ENCODE data around the gene DISP3.
"Not testable (repeated sequence)": the region's sequence is repeated elsewhere in the genome, so short reads cannot be mapped to it uniquely, and the experiment has no call there.

Gene DISP3

DNA sequence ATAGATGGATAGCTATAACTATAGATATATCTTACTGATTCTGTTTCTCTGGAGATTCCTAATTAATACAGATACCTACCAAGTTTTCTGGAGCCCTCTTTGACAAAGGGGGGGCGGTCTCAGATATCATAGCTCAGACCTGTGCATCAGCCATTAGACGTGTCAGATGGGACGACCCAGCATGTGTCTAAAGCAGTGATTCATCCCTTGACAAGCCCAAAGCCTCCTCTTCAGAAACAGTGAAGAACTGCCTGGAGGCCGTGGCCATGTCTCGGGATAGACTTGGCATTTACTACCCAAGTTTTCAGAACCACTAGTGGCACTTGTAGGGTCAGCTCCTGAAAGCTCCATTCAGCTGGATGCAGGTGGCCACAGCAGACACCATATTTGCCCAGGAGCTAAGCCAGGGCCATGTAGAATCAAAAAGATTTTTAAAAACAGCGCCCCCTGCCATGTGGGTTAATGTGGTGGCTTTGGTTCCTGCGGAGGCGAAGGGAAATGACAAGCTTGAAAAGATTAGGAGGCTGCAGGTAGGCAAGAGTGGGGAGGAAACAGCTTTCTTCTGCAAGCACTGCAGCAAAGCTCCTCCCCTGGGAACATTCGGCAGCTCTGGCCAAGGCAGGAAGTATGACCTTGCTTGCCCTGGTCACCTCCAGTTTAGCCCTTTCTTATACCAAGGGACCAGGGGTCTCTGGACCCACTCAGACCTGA is 93.1 kb downstream of the DISP3 start:
- in situ Hi-C loops (cut with MboI; ENCODE audit: low sequenced_read_pairs) = no loop called here

DNA sequence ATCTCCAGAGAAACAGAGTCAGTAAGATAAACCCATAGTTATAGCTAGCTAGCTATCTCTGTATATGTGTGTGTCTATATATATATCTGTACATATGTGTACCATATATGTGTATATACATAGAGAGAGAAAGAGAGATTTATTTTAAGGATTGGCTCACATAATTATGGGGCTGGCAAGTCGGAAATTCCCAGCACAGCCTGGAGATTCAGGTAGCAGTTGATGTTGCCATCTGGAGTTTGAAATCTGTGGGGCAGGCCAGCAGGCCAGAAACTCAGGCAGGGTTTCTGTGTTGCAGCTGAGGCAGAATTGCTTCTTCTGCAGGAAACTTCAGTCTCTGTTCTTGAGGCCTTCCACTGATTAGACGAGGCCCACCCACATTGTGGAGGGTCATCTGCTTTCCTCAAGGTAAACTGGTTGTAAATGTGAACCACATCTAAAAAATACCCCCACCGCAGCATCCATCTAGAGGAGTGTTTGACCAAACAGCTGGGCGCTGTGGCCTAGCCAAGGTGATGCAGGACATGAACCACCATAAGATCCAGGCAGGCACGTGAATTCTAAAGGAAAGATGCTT is 94.2 kb downstream of the DISP3 start:
- in situ Hi-C loops (cut with MboI; ENCODE audit: low sequenced_read_pairs) = no loop called here

DNA sequence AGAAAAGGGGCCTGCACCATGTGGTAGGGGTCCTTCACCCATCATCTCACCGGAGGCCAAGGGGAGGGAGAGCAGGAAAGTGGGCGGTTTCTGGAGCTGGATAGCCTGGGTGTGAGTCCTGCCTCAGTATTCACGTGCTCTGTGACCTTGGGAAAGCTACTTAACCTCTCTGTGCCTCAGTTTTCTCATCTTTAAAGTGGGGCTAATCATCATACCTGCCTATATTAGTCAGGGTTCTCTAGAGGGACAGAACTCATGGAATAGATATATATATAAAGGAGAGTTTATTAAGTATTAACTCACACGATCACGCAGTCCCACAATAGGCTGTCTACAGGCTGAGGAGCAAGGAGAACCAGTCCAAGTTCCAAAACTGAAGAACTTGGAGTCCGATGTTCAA is 96.6 kb downstream of the DISP3 start:
- in situ Hi-C loops (cut with MboI; ENCODE audit: low sequenced_read_pairs) = no loop called here

DNA sequence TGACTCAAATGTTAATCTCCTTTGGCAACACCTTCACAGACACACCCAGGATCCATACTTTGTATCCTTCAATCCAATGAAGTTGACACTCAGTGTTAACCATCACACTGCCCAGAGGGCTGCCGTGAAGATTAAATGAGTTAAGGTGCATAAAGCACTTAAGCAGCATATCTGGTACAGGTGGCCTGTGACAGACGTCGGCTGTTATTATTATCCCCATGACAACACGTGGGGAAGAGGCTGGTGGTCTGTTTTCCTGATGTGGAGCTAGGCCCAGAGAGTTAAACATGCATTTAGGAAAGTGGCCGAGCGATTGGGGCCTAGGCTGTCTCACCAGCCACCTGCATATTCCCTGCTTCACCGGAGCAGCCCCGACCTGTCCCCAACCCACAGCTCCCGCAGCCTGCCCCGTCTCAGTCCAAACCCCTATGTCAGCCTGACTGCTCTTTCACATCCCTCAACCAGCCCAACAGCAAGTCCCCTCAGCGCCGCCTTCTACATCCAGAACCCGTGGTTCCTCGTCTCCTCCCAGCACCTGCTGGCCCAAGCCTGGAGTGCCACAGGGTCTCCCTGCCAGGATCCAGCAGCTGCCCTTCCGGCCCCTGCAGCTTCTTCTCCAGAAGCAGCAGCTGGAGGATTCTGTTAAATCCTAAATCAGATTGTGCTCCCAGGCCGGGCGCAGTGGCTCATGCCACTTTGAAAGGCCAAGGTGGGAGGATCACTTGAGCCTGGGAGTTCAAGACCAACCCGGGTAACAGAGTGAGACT is 97.3 kb downstream of the DISP3 start:
- in situ Hi-C loops (cut with MboI; ENCODE audit: low sequenced_read_pairs) = no loop called here

DNA sequence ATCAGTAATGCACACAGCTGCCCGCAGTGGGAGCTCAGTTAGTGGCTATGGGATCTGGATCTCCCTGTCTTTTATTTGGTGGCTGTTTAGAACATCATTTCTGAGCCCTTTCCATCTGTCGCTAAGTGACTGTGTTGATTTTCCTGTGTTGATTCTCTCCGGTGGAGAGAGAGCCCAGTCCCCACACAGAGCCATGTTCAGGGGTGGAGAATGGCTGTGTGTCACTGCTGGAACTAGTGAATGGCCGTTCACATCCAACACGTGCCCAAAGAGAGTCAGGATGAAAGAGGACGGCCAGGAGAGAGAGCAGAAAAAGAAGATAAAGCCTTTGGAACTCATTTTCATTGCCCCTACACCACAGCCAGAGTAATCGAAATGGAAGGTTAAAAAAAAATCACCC is 99.0 kb downstream of the DISP3 start:
- in situ Hi-C loops (cut with MboI; ENCODE audit: low sequenced_read_pairs) = no loop called here

GRCh38 chr1:11579506-11579905 is 100.6 kb downstream of the DISP3 start:
- in situ Hi-C loops (cut with MboI; ENCODE audit: low sequenced_read_pairs) = no loop called here

- in situ Hi-C loops (cut with MboI; ENCODE audit: low sequenced_read_pairs) = not testable (repeated sequence)
Observed at GRCh38 chr1:11580049-11580448, 101.1 kb downstream of the DISP3 start.

DNA sequence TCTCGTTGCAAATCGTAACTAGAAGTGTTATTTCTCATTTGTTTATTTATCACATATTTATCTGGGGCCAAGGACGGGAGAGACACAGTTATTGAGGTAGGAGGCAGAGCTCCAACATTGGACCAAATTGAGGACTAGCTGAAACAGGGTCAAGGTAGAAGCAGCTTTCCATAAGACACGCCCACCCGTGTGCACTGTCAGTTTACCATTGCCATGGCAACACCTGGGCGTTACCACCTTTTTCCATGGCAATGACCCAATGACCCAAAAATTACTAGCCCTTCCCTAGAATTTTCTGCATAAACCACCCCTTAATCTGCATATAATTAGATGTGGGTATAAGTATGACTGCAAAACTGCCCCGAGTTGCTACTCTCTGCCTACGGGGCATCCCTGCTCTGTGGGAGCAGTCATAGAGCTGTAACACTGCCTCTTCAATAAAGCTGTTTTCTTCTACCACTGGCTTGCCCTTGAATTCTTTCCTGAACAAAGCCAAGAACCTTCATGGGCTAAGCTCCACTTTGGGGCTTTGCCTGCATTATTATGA is 102.6 kb downstream of the DISP3 start:
- in situ Hi-C loops (cut with MboI; ENCODE audit: low sequenced_read_pairs) = no loop called here

- in situ Hi-C loops (cut with MboI; ENCODE audit: low sequenced_read_pairs) = no loop called here
Observed at GRCh38 chr1:11585389-11585788, 106.4 kb downstream of the DISP3 start.
